ENCODE results near the gene STARD5.
"Not testable (repeated sequence)": the region's sequence is repeated elsewhere in the genome, so short reads cannot be mapped to it uniquely, and the experiment has no call there.

Gene STARD5

GRCh38 chr15:81336568-81336967 is 12.6 kb upstream of the STARD5 start:
- DNase-seq: no peak

- no peak for DNase-seq
Observed at GRCh38 chr15:81335631-81336030, 11.7 kb upstream of the STARD5 start.

GRCh38 chr15:81334768-81335435 is 11.0 kb upstream of the STARD5 start:
- no peak for DNase-seq

- no peak for DNase-seq
Observed at GRCh38 chr15:81333363-81333762, 9.4 kb upstream of the STARD5 start.

GRCh38 chr15:81332326-81332725 is 8.4 kb upstream of the STARD5 start:
- DNase-seq: no peak

- DNase-seq: no peak
Observed at GRCh38 chr15:81331600-81331999, 7.7 kb upstream of the STARD5 start.

GRCh38 chr15:81331141-81331540 is 7.2 kb upstream of the STARD5 start:
- not testable (repeated sequence) for DNase-seq

GRCh38 chr15:81330366-81331090 is 6.6 kb upstream of the STARD5 start:
- DNase-seq: no peak

GRCh38 chr15:81329446-81329845 is 5.5 kb upstream of the STARD5 start:
- no peak for DNase-seq

GRCh38 chr15:81327516-81327915 is 3.6 kb upstream of the STARD5 start:
- DNase-seq: no peak

GRCh38 chr15:81326466-81327212 is 2.7 kb upstream of the STARD5 start:
- DNase-seq: no peak

- no peak for DNase-seq
Observed at GRCh38 chr15:81323559-81323943, 390 bp downstream of the STARD5 start.

- no peak for DNase-seq
Observed at GRCh38 chr15:81322676-81323253, 1.2 kb downstream of the STARD5 start.

GRCh38 chr15:81321667-81322066 is 2.3 kb downstream of the STARD5 start:
- DNase-seq: no peak

GRCh38 chr15:81317642-81318017 is 6.3 kb downstream of the STARD5 start:
- DNase-seq: no peak

GRCh38 chr15:81316267-81316666 is 7.7 kb downstream of the STARD5 start:
- DNase-seq: no peak

- no peak for DNase-seq
Observed at GRCh38 chr15:81315452-81316175, 8.3 kb downstream of the STARD5 start.

GRCh38 chr15:81314378-81314777 is 9.6 kb downstream of the STARD5 start:
- DNase-seq: no peak

GRCh38 chr15:81313686-81314085 is 10.3 kb downstream of the STARD5 start:
- DNase-seq: no peak

- no peak for DNase-seq
Observed at GRCh38 chr15:81312790-81313543, 11.0 kb downstream of the STARD5 start.

GRCh38 chr15:81311752-81312464 is 12.0 kb downstream of the STARD5 start:
- DNase-seq: no peak

- DNase-seq: no peak
Observed at GRCh38 chr15:81310480-81310879, 13.5 kb downstream of the STARD5 start.

Measured in DMS 273 treated with DMSO at 0.1 percent for 48 hours (cell line).